Ishikawa (cell line): ENCODE results near the gene ASCC1.

Experiments
- CEBPB ChIP-seq: IDR thresholded peaks from 2 replicates; pipeline ENCODE4 v1.6.1; 2012
- CREB1 ChIP-seq: IDR thresholded peaks from 2 replicates; pipeline ENCODE4 v1.6.1; 2012; ENCODE audit warnings: low read depth
- EGR1 ChIP-seq: IDR thresholded peaks from 2 replicates; pipeline ENCODE4 v1.6.1; 2012
- EP300 ChIP-seq: IDR thresholded peaks from 2 replicates; pipeline ENCODE4 v1.6.1; 2012; ENCODE audit warnings: borderline replicate concordance
- FOXM1 ChIP-seq: IDR thresholded peaks from 2 replicates; pipeline ENCODE4 v1.6.1; 2012; ENCODE audit warnings: low read depth, borderline replicate concordance
- MAX ChIP-seq: IDR thresholded peaks from 2 replicates; pipeline ENCODE4 v1.6.1; 2012
- NFIC ChIP-seq: IDR thresholded peaks from 2 replicates; pipeline ENCODE4 v1.6.1; 2012
- RAD21 ChIP-seq: IDR thresholded peaks from 2 replicates; pipeline ENCODE4 v1.6.1; 2012; ENCODE audit warnings: low read depth
- REST ChIP-seq: IDR thresholded peaks from 2 replicates; pipeline ENCODE4 v1.6.1; 2012; ENCODE audit warnings: low read depth, mild to moderate bottlenecking
- TAF1 ChIP-seq: IDR thresholded peaks from 2 replicates; pipeline ENCODE4 v1.6.1; 2012; ENCODE audit warnings: low read depth, mild to moderate bottlenecking
- TCF12 ChIP-seq: IDR thresholded peaks from 2 replicates; pipeline ENCODE4 v1.6.1; 2012; ENCODE audit warnings: low read depth
- TEAD4 ChIP-seq: IDR thresholded peaks from 2 replicates; pipeline ENCODE4 v1.6.1; 2012
- USF1 ChIP-seq: IDR thresholded peaks from 2 replicates; pipeline ENCODE4 v1.6.1; 2012
- YY1 ChIP-seq: IDR thresholded peaks from 2 replicates; pipeline ENCODE4 v1.6.1; 2012; ENCODE audit warnings: low read depth
- ZBTB7A ChIP-seq: IDR thresholded peaks from 2 replicates; pipeline ENCODE4 v1.6.1; 2012; ENCODE audit warnings: low read depth

Gene ASCC1

GRCh38 chr10:72124381-72124780 is 91.7 kb downstream of the ASCC1 start:
- TF ChIP-seq YY1, result no peak
- no peak for TF ChIP-seq NFIC
- TF ChIP-seq CREB1, result no peak
- no peak for TF ChIP-seq TCF12
- TF ChIP-seq MAX, result no peak
- no peak for TF ChIP-seq TEAD4
- TF ChIP-seq TAF1, result no peak
- no peak for TF ChIP-seq EGR1
- no peak for TF ChIP-seq FOXM1

GRCh38 chr10:72123616-72124015 is 92.5 kb downstream of the ASCC1 start:
- TF ChIP-seq CREB1, result no peak
- TF ChIP-seq CEBPB, result no peak
- no peak for TF ChIP-seq NFIC
- TF ChIP-seq EGR1, result no peak
- TF ChIP-seq USF1, result no peak

- TF ChIP-seq ZBTB7A, result no peak
- no peak for TF ChIP-seq YY1
- no peak for TF ChIP-seq REST
These were observed 93.9 kb downstream of the ASCC1 start for GRCh38 chr10:72122221-72122620.

- TF ChIP-seq FOXM1 (no peak), REST (no peak), TCF12 (no peak), ZBTB7A (no peak), YY1 (no peak), TEAD4 (no peak), USF1 (no peak), RAD21 (no peak), CREB1 (no peak), MAX (no peak), EGR1 (no peak), CEBPB (no peak), EP300 (no peak), TAF1 (no peak), NFIC (no peak)
These were observed 94.7 kb downstream of the ASCC1 start for GRCh38 chr10:72121389-72121788.

- no peak for TF ChIP-seq USF1
- no peak for TF ChIP-seq MAX
- TF ChIP-seq ZBTB7A, result no peak
- TF ChIP-seq TEAD4, result no peak
- no peak for TF ChIP-seq TCF12
- no peak for TF ChIP-seq RAD21
- no peak for TF ChIP-seq TAF1
- TF ChIP-seq CEBPB, result no peak
- TF ChIP-seq REST, result no peak
- TF ChIP-seq CREB1, result no peak
- no peak for TF ChIP-seq YY1
- no peak for TF ChIP-seq EP300
- no peak for TF ChIP-seq EGR1
These were observed 99.7 kb downstream of the ASCC1 start for GRCh38 chr10:72116372-72116771.
